Activated CD4-positive, alpha-beta T cell treated with anti-CD3 and anti-CD28 coated beads, Interleukin-10, Interleukin-2, amounts not matched to agents 100 ng/mL and 50 ng/mL, durations not matched to agents 16 hours and 8 hours (primary cell): ENCODE data around the gene SRMS.
A peak's percentile ranks its signal among the peaks of the same experiment; 100 is the strongest.

Experiments used
- DNase-seq: peaks from one replicate; pipeline ENCODE4 v3.0.0-alpha.2; 2020

The SRMS gene, protein sequence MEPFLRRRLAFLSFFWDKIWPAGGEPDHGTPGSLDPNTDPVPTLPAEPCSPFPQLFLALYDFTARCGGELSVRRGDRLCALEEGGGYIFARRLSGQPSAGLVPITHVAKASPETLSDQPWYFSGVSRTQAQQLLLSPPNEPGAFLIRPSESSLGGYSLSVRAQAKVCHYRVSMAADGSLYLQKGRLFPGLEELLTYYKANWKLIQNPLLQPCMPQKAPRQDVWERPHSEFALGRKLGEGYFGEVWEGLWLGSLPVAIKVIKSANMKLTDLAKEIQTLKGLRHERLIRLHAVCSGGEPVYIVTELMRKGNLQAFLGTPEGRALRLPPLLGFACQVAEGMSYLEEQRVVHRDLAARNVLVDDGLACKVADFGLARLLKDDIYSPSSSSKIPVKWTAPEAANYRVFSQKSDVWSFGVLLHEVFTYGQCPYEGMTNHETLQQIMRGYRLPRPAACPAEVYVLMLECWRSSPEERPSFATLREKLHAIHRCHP

GRCh38 chr20:63547725-63548480 lies at the start of gene SRMS:
Gene SRMS (minus strand): TSS chr20:63547749. CDS start chr20:63547463, 286 bp downstream.
- DNase-seq: no peak

DNA sequence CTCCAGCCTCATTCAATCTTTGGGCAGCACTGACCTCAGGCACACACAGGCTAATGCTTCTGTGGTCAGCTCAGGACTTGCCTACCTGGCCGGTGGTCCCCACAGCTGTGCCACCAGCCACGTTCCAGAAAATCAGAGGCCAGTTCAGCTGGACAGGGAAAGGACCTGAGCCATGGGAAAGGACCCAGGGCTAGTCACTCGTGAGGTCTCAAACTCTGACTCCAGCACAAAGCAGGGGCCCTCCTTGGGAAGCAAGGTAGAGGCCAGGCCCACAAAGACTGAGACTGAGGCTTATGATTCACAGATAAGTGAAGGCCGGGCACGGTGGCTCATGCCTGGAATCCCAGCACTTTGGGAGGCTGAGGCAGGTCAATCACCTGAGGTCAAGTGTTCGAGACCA lies 48.9 kb upstream of the SRMS start:
- no peak for DNase-seq

DNA sequence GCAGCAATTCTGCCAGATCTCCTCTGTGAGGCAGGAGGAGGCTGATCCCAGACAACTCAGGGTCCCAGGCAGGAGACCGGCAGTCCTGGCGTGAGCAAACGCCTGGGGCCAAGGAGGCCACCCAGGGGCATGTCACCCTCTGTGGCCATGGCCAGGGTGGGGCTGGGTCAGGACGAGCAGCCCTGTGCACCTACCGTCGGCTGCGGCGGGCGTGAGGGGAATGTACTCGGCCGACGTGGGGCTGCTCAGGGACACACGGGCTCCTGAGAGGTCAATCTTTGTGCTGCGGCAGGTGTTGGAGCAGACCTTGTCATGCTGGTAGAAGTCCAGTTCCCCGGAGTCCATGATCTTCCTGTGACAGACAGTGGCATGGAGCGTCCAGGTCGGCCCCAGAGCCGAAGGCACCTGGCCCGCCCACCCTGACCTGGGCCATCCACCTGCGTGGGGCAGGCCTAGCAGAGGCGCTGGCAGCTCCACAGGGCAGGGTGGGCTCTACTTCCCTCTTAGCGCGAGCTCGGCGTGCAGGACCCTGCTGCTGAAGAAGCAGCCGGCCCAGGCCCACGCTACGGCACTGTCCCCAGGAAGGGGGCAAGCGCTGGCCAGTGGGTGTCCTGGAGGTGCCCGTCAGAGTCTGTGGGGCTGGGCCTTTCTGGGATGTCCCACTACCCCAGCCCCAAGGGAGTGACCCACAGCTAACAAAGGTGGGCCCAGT lies 48.0 kb upstream of the SRMS start:
- DNase-seq: no peak

GRCh38 chr20:63594043-63594561 lies 46.6 kb upstream of the SRMS start:
- DNase-seq: no peak

DNA sequence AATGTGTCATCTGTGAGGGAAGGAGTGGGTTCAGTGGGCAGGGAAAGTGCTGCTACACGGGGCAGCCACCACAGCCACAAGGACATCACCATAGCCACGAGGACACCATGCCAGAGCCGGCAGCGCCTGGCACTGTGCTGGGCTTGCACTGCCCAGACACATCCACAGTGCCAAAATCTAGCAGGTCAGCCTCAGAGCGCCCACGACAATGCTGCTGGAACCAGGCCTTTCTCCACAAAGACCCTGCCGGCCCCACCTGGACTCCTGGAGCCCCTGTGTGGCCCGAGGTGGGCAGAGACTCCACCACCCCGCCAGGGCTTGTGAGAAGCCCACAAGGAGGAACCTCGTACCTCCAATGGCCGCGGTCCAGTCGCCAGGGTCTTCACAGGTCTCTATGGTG lies 45.1 kb upstream of the SRMS start:
- no peak for DNase-seq

DNA sequence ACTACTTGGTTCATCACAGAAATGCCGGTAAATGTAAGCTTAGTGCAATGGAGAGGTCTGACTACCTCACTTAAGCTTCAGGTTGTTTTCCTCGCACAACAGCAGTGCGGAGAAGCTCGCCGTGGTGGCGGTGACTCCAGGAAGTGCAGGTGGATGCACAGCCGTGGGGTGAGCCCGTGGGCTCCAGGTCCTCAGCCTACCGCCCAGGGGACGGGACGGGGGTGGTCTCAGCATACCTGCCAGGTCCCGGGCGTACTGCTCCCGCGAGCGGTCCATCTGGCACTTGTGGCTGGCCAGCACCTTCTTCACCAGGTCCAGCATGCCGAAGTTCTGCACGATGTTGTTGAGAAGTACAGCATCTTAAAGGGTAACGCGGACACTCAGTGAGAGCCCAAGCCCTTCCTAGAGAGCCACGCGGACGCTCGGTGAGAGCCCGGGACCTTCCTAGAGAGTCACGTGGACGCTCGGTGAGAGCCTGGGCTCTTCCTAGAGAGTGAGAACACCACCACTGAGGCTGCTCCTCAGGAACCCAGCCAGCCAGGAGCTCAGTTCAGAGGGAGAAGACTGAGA lies 44.3 kb upstream of the SRMS start:
- DNase-seq: no peak

GRCh38 chr20:63591147-63591533 lies 43.6 kb upstream of the SRMS start:
- no peak for DNase-seq

- DNase-seq: no peak
Measured at GRCh38 chr20:63590218-63591146, 42.9 kb upstream of the SRMS start.

GRCh38 chr20:63589261-63590217 lies 42.0 kb upstream of the SRMS start:
- DNase-seq: no peak

DNA sequence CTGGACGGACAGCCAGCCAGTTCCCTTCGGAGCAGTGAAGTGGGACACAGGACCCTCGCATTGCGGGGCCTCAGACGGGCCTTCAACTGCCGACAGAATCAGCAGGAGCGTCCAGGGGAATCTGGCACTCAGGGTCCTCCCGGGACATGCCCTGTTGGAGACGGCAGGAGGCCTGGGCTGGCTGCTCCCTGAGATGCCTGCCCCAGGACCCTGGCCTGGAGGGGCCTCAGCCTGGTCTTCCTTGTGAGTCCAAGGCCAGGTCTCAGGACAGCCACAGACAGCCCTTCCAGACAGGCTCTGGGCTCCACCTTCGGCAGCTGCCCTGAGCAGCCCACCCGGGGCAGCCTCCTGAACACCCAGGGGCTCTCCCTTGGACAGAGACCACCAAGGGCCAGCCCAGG lies 41.1 kb upstream of the SRMS start:
- DNase-seq: no peak

GRCh38 chr20:63587776-63588591 lies 40.4 kb upstream of the SRMS start:
- no peak for DNase-seq

DNA sequence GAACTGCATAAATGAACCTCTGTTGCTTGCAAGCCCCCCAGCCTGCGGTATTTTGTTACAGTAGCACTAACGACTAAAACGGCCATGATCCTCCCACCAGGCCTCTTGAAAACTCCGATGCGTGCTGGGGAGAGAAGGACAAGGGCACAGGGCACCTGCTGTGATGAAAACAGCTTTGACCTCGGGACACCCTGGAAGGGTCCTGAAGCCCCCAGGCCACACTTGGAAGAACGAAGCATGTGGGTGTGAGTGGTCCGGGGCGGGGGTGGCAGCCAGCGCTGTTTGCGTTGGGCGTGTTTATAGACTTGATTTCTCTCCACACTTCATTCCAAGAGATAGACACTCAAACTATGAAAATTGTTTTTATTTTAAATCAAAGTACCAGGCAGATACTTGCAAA lies 39.7 kb upstream of the SRMS start:
- no peak for DNase-seq

- no peak for DNase-seq
Measured at GRCh38 chr20:63586797-63587196, 39.2 kb upstream of the SRMS start.

DNA sequence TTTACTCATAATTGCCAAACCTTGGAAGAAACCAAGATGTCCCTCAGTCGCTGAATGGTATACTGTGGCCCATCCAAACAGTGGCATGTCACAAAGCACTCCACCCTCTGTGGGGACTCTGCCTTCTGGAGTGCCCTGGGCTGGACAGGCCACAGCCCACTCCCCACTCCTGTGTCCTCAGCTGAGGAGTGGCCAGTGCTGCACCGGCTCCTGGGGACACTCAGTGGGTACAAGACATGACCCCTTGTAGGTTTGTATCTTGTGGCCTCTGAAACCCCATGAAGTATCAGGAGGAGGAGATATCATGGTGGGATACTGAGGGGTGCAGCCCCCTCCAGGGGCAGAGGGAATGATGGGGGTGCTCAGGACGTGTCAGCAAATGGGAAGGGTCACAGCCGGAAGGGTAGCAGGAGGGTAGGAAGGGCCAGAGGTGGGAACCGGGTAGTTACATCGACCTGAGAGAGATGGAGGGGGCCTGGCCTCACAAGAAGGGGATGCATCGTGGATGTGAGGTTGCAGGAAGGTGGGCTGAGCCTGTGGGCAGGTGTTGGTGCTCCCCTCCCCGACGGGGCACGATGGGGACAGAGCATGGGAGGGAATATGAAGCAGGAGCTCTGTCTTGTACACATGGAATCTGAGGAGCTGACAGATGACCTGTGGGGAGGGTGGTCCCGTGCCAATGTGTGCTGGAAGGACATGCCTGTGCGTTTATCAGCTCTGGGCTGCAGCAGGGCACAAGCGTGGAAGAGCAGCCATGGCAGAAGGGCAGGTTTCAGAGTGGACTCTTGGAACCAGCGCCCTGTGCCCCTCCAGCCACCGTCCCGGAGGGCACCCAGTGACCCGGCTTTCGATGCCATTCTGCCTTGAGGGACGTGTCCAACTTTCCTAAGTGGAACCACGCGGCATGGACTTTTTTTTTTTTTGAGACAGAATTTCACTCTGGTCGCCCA lies 38.3 kb upstream of the SRMS start:
- no peak for DNase-seq

DNA sequence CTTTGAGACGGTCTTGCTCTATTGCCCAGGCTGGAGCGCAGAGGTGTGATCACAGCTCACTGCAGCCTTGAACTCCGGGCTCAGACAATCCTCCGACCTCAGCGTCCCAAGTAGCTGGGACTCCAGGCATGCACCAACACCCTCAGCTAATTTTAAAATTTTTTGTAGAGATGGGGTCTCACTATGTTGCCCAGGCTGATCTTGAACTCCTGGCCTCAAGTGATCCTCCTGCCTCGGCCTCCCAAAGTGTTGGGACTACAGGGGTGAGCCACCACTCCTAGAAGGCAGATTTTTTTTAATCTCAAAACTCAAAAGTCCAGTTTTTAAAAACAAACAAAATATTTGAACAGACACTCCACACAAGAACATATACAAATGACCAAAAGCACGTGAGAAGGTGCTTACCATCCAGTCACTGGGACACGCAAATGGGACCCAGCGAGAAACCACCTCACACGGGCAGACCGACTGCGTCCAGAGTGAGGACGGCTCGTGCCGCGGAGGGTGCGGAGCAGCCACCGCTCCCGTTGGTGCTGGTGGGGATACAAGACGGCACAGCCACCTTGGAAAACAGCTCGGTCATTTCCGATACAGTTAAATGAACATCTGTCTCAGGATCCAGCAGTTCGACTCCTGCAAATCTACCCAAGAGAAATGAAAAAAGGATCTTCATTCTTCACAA lies 35.0 kb upstream of the SRMS start:
- DNase-seq: no peak

GRCh38 chr20:63580796-63581461 lies 33.4 kb upstream of the SRMS start:
- peak; percentile 65 for DNase-seq

GRCh38 chr20:63579017-63579694 lies 31.6 kb upstream of the SRMS start:
- no peak for DNase-seq
